HG02943 (cell line): ENCODE measurements around the gene CBLB.
"Not testable (repeated sequence)": the region's sequence is repeated elsewhere in the genome, so short reads cannot be mapped to it uniquely, and the experiment has no call there.

Experiments
- ATAC-seq: cut with Tn5 transposase; IDR thresholded peaks from one replicate; pipeline ENCODE4 v1.9.1; 2021; ENCODE audit warnings: mild to moderate bottlenecking, low read depth, moderate library complexity; ENCODE audit not compliant: unreplicated experiment

The CBLB gene

DNA sequence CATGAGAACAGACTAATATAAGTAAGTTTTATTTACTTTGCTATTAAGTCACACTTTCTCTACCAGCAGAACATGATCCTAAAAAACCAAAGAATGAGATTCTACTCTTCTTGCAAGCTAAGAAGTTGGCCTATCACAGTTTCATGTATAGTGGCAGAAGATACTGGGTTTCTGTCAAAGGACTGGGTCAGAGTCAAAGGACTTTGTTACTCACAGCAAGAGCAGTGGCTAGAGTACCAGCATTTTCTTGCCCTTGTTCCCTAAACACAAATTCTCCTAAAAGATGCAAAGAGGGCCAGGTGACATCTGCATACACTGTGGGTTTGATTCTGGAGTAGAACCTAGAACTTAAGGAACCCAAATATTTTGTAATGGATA lies 105.2 kb downstream of the CBLB start:
- ATAC-seq, result no peak

DNA sequence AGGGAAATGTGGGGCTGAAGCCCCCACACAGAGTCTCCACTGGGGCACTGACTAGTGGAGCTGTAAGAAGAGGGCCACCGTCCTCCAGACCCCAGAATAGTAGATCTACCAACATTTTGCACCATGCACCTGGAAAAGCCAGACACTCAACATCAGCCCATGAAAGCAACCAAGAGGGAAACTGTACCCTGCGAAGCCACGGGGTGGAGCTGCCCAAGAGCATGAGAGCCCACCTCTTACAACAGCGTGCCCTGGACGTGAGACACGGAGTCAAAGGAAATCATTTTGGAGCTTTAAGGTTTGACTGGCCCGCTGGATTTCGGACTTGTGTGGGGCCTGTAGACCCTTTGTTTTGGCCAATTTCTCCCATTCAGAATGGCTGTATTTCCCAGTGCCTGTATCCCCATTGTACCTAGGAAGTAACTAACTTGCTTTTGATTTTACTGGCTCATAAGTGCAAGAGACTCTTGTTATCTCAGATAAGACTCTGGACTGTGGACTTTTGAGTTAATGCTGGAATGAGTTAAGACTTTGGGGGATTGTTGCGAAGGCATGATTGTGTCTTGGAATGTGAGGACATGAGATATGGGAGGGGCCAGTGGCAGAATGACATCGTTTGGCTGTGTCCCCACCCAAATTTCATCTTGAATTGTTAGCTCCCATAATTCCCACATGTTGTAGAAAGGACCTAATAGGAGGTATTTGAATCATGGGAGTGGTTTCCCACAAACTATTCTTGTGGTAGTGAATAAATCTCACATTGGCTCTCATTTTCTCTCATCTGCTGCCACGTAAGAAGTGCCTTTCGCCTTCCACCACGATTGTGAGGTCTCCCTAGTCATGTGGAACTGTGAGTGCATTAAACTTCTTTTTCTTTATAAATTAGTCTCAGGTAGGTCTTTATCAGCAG lies 105.8 kb downstream of the CBLB start:
- no peak for ATAC-seq

DNA sequence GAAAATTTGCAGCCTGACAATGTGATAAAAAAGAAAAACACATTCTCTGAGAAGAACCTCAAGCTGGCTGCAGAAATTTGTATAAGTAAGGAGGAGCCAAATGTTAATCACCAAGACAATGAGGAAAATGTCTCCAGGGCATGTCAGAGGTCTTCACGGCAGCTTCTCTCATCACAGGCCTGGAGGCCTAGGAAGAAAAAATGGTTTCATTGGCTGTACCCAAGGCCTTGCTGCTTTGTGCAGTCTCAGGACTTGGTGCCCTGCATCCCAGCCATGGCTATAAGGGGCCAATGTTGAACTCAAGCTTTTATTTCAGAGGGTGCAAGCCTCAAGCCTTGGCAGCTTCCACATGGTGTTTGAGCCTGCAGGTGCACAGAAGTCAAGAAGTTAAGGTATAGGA lies 106.6 kb downstream of the CBLB start:
- ATAC-seq, result not testable (repeated sequence)

DNA sequence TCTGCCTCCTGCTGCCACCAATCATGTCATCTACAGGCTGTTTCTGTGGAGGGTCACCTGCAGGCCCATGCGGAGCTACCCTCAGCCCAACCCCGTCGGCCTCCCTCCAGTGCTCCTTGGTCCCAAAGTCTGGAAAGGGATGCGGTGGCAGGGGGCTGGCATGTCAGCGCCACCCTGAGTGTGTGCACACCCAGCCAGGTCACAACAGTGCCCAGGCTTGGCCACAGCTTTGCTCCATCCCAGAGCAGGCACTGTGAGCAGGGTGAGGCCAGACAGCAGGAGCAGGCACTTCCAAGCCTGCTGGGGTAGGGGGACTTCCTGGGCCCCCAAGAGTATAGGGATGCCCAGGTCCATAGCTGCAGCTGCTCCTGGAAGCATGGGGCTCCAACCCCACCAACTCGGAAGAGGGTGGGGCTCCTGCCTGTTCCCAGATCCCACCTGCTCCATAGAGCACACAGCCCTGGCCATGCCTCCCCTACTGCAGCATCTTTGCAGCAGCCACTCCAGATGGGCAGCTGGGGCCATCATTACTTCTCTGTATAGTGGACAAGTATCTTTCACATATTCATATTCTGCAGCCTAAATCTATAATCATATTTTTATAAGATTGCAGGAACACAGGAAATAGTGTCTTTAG lies 109.3 kb downstream of the CBLB start:
- ATAC-seq, result no peak

DNA sequence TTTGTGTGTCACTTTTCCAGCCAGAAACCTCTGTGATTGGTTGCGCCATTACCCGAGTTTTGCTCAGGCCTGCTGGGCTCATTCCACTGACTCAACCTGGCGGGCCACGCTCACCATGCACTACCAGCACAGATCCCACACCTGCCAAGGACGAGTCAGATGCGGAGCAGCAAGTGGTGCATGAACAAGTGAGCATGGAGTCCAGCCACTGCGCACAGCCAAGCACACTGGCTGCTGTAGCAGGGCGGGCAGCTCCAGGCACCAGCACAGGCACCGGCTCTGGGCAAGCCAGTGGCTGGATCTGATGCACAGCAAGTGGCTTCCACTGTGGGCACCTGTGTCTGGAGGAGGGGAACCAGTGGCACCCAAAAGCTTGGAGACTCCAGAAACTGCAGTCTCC lies 110.4 kb downstream of the CBLB start:
- no peak for ATAC-seq

DNA sequence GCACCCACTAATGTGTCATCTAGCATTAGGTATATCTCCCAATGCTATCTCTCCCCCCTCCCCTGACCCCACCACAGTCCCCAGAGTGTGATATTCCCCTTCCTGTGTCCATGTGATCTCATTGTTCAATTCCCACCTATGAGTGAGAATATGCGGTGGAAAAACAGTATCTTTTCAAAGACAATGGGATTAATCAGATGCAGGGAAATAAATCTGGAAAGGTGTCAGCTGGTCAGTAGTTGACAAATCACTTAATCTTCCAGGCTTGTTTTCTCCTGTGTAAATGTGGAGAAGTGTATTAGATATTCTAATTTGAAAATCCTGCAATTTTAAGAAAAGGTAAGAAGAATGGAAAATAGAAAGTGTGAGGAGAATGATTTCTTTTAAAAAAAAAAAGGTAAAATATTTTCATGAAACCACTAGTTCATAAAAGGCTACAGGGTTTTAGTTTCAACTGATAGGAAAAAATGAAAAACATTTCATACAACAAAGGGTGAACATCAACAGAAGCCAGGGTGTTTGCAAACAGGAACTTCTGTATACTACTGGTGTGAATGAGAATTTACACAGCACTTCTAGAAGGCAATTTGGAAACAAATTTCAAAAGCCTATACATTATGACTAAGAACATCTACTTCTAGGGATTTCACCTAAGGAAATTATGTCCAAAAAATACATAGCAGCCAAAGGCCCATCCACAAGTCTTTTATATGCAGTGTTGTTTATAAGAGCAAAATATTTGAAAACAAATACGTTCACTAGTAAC lies 113.5 kb downstream of the CBLB start:
- no peak for ATAC-seq

DNA sequence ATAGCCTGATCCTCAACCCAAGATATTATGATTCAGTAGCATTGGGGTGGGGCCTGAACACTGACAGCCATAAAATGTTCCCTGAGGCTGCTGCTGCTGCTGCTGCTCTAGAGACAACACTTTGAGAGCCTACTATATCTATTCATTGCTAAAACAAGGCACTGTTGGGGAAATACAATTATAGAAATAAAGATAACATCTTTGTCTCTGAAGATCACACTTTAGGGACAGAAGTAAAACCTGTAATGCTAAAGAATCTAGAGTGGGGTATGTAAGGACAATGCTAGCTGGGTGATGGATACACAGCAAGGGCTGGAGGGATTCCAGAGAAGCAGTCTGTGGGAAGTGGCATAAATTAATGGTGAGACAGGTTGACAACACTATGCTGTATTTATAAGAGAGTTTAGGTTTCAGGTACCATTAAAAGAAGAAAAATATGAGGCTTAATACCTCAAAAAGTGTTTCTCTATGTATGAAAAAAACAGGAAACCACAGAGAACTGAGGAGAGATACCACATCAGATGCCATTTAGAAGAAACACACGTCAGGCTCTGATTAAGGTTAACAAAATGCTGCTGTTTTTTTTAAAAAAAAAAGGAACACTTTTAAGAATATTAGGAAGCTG lies 115.9 kb downstream of the CBLB start:
- ATAC-seq, result peak; percentile 53

DNA sequence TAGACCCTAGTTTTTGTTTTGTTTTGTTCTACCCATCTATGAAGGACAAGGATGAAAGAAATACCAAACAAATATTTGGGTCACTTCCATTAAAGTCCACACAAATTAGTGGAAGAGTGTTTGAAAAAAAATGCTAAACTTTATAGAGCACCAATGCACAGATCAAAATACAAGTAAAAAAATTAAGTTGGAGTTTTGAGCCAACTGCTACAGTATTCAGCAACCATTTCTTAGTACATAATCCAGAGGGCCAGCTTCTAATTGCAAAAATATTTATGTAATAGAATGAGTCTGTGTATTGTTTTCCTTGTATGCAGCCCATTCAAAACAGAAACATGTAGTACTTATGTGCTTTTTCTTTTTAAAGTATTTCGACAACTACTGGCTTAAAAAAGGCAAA lies 121.1 kb downstream of the CBLB start:
- no peak for ATAC-seq

DNA sequence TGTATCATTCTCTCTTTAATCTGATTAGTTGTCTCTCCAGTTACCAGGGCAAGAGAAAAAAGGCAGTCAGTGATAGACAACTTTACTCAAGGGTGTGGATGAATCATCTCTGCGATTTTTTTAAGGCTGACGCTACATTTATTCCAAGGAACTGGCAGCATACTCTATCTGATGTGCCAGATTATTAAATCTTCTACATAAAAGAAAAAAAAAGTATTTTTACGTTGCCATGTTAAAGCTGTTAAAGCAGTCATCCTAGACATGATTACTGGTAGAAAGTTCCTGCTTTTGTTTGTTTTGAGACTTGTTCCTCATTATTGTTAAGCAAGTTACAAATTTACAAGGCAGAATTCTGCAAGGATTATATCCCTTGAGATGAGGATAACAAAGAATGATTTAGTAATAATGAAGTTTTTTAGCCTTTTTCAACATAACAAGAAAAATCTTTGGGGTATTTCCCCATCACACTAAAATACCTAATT lies 121.7 kb downstream of the CBLB start:
- ATAC-seq, result no peak

DNA sequence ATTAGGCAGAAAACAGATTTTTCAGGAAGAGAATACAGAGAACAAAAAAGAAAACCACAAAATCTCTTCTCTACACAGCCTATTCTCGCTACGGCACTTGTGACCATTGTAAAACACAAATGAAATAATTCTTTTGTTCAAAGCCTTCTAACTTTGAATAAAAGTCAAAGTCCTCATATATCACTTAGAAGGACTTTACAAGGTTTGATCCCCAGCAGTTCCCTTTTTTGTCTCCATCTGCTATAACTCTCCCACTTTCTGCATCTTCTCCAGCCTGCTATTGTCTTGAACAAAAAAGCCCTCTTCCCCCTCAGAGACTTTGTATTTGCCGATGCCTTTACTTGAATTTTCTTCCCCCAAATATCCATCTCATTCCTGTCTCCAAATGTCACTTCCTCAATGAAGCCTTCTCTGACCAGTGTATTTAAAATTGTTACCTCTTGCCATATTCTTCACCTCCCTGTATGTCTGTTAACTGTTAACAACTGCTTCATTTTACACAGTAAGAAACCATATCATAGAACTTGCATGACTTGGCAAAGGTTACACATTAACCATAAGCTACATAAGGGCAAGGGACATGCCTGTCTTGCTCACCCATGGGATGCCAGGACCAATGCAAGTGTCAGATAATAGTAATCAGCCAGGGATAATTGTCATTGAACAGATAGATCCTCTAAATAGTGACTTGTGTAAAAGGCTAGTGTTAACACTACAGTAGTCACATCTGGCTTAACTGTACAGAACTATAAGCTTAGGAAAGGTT lies 122.4 kb downstream of the CBLB start:
- ATAC-seq, result peak; percentile 92

DNA sequence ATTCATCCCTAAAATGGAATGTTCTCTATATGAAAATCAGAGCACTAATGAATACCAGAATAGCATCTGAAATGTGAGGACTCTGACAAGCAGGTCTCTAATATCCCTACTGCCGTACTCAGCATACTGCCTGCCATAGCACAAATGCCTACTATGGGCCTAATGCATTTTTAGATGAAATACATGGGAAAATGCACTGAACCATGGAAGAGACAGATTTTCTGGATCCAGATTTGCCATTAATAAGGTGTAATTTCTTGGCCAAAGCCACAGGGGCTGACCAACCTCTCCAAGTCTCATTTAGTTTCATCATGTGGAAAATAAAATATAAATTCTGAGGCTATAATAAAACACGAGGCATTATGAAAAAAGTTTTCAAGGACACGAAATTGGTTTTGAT lies 123.8 kb downstream of the CBLB start:
- no peak for ATAC-seq

DNA sequence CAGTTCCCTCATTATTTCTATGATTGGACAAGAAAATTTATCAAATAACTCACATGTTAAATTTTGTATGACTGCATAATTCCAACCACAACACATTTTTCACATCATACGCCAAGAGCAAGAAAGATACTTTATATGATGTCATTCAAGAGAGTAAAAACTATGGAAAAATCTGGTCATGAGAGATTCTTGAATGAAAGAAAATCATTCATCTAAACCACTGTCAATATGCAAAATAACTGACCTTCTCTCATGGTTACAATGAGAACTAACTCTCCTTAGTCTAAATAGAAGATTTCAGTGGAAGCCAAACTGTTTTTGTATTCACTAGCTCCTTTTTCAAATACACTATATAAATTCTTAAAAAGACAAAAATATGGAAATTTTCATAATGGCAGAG lies 124.6 kb downstream of the CBLB start:
- no peak for ATAC-seq

DNA sequence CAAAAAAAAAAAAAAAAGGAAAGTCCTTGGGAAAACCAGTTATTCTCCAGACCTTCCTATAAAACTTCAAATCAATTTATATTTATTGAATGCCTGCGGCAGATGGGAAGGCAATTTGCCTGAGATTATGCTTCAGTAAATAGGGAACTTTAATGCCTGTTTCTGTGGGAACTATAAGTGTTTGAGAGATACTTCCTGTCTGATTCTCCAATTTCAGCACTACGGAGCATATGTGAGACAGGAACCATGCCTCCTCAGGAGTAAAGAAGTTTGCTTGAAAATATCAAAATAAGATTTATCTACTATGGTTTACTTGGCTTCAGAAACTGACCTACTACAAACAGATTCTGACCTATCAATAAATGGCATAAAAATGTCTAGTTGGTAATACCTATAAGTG lies 135.5 kb downstream of the CBLB start:
- ATAC-seq, result no peak

DNA sequence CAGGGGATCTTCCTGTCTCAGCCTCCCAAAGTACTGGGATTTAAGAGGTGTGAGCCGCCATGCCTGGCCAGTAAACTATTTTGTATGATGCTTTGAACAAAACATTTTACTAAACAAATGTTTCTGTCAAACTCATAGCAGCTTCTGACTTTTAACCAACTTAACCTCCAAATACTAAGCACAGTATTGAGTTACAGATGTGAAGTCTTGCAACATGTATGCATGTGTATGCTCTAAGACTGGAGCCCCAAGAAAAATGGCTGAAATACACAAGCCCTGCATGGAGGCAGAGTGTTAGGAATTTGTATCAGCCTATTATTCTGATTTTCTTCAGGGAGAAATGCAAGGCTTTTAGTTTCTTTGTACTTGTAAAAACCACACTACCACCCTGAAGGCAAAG lies 137.1 kb downstream of the CBLB start:
- ATAC-seq, result no peak

DNA sequence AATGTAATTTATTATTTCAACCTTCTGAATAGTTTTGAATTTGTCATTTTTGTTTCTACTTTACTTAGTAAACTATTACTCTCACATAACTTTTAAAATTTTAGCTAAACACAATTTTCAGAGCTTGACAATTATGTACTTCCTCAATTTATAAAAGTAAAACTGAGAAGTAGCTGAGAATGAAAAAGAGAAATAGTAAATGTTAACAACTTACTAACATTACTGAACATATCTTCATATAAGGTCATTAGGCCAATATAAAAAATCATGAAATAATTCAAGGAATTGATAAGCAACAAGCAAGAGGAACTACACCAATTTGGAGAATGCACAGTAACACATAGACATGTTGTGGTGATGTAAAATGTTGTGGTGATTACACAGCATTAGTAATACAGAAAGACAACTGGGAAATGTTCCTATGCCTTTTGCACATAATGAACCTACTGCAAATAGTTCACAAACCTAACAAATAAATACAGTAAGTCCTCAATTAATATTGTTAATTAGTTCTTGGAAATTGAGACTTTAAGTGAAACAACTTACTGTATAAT lies 137.9 kb downstream of the CBLB start:
- no peak for ATAC-seq

DNA sequence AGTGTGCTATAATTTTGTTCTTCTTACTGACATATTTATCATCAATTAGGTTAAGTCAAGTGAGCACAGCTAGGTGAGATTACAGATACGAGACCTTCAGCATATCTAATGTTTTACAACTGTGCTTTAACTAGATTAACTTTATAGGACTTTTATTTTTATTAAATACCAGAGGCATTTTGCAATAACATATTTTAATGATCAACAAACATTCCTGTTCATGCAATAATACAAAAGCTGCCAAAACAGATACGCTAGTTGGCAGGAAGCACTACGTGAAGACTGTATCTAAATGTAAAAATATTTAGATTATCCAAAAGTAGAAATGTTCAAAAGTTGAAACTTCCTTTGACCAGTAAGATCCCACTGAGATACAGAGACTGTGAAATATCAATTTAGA lies 139.1 kb downstream of the CBLB start:
- ATAC-seq, result no peak

DNA sequence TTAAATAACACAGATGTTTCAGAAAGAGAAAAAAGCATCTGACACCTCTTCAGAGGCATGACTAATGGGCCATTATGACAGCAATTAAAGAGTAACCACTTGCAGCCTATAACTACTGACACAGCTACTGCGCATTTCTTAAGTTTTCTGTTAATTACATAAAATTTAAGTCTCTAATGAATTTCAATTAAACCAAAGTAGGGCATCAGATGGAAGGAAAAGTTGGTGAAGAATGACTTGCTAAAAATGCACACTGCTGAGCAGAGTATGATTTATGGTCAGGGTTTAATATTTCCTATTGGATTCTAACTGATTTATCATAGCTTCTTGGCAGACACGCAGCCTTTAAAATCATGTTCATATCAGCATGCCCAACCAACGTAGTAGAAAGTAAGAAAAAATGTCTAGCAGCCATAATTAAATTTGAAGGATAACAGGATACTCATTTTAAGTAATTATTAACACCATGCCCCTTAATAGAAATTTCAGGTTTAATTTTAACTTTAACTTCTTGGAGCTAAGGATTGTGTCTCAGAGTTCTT lies 140.0 kb downstream of the CBLB start:
- no peak for ATAC-seq

DNA sequence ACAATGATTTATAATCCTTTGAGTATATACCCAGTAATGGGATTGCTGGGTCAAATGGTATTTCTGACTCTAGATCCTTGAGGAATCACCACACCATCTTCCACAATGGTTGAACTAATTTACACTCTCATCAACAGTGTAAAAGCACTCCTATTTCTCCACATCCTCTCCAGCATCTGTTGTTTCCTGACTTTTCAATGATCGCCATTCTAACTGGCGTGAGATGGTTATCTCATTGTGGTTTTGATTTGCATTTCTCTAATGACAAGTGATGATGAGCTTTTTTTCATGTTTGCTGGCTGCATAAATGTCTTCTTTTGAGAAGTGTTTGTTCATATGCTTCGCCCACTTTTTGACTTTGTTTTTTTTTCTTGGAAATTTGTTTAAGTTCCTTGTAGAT lies 141.8 kb downstream of the CBLB start:
- ATAC-seq, result not testable (repeated sequence)

DNA sequence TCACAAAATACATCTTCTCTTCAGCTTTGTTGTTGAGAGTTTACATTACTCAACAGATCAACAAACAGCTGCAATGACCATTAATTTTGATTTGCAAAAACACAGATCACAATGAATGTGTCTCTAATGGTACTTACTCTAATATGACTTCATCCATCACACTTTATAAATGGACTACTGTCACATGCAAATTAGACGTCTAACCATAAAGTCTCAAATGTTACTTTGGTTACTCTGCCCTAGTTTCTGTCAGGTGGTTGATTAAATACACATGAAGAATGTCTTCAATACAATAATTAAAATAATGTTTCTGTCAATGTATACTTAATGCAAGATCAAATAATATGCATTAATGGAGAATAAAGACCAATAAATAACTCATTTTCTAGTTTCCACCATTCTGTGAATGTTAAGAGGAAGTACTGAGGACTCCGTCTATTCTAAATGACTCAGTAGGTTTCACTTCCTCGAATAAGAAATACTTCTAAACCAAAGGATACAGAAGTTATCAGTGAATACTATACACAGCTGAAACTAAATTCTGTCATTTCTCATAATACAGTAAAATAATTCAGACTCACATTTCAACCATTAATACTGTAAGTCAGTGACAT lies 145.8 kb downstream of the CBLB start:
- peak; percentile 99 for ATAC-seq
